ENCODE results near the gene HIVEP3.

HIVEP3 gene

GRCh38 chr1:41870076-41870562, 48.6 kb downstream of the HIVEP3 start:
- DNase-seq (ENCODE audit: low spot score): no peak

- no peak for DNase-seq (ENCODE audit: low spot score)
Observed at GRCh38 chr1:41868241-41868998, 50.3 kb downstream of the HIVEP3 start.

DNA sequence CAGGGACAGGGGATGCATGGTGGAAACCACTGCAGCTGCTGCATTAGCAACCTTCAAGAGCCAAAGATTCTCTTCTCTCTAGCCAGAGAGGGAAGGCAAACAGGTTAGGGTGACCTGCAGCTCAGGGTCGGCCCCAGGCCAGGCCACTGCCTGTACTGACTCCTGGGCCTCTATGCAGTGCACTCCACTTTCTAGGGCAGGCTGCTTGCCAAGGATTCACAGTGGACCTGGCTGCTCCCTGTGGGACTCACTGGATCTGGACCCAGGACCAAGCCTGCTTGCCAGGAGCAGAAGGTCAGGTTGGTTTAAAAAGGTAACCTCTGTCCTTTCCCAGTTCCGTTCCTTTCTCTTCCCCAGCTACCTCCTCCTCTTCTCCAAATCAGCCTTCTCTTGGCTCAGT, 52.4 kb downstream of the HIVEP3 start:
- no peak for DNase-seq (ENCODE audit: low spot score)

GRCh38 chr1:41864471-41865040, 54.2 kb downstream of the HIVEP3 start:
- no peak for DNase-seq (ENCODE audit: low spot score)

DNA sequence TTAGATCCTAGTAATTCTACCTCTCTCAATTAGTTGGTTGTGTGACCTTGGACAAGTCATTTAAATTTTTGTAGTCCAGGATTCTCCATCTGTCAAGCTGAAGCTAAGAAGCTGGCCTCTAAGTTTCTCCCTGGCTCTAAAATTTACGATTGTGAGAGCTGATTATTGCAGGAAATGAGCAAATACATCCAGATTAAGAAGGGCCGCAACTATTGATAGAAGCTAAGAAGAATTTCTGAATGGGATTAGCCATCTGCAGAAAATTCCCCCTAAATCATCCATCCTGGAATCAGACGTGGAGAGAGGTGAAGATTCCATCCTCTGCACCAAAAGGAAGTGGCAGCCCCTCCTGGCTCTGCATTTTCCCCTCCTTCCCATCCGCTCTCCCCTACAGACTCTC, 55.0 kb downstream of the HIVEP3 start:
- no peak for DNase-seq (ENCODE audit: low spot score)

DNA sequence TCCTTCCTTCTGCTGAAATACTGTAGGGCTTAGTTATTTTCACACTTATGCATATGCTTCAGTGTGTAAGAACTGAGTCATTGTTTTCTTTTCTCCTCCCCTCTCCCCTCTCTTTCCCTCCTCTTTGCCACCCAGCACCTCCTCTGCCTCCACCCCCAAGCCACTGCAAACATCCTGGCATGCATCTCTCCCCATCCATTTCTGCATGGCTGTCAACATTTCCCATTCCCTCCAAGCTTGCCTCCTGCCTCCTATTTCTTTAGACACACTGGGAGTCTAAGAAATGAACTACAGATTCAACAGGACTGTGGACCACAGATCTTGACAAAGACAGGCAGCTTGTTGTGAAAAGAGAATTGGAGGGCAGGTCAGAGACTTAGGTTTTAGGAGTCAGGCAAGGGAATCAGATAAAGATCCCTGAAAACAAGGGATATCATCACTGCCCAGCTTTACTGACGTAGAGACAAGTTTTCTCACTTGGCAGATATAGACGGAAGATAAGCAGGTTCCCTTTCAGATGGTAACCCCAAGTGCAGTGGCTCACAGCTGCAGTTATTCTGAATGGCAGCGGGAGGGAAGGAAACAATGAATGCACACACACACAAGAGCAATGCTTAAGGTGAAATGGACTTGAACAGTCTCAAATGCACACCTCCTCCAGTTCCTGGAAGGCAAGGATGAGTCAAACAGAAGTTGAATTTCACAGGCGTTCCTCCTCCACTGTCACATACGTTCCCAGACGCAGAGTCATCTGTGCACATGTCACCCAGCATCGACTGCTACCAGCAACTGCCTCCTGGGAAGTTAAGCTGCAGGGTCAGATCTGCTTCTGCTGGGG, 56.1 kb downstream of the HIVEP3 start:
- DNase-seq (ENCODE audit: low spot score): no peak

DNA sequence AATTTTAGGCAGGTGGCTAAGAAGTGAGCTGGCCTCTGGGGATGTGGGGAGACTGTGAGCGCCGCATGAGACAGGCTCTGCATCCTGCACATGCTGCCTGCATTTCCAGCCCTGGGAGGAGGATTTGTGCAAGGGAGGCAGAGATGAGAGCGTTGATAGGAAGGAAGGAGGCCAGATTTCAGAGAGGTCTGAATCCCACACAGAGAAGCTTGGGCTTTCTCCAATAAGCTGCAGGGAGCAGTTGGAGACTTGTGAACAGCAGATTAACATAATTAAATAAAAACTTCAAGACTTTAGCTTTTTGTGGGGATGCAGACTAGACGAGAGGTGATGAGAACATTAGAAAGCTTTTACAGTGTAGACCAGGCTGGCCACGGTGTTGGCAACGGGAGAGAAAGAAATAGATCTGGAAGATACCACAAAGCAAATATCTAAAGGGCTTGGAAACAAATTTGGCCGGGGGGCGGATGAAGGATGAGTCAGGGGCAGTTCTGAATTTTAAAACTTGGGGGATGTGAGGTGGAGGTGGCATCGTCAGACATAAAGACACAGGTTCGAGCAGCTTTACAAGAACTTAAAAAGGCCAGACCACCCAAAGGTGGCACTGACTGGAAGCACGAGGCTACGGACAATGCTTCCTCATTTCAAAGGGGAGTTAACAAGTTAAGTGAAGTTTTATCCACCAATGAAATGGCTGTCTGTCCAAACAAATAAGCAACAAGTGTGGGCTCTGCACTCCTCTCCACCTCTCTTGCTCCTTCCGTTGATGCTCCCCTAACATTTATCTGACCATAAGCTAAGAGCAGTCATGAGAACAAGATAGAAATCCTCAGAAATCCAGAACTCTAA, 57.0 kb downstream of the HIVEP3 start:
- DNase-seq (ENCODE audit: low spot score): no peak

GRCh38 chr1:41860771-41861170, 58.0 kb downstream of the HIVEP3 start:
- no peak for DNase-seq (ENCODE audit: low spot score)

DNA sequence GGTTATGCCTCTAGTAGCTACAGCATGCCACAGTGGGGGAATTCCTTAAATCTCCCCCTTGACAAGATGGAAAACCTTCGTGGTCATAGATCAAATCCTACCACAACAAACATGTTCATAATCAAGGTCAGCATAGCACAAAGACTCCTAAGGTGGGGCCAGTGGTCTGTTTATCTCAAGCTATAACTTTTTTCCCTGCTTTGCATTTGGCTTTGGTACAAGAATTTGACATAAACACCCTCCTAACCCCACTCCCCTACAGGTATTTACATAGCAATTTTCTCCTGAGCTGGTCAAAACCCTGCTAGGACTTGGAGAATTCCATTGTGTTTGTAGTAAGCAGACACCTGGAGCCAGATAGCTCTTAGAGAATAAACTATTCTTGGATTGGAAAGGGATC, 58.5 kb downstream of the HIVEP3 start:
- DNase-seq (ENCODE audit: low spot score): no peak

GRCh38 chr1:41859686-41860085, 59.0 kb downstream of the HIVEP3 start:
- no peak for DNase-seq (ENCODE audit: low spot score)

GRCh38 chr1:41856944-41857285, 61.8 kb downstream of the HIVEP3 start:
- DNase-seq (ENCODE audit: low spot score): no peak

GRCh38 chr1:41856151-41856943, 62.4 kb downstream of the HIVEP3 start:
- DNase-seq (ENCODE audit: low spot score): no peak

DNA sequence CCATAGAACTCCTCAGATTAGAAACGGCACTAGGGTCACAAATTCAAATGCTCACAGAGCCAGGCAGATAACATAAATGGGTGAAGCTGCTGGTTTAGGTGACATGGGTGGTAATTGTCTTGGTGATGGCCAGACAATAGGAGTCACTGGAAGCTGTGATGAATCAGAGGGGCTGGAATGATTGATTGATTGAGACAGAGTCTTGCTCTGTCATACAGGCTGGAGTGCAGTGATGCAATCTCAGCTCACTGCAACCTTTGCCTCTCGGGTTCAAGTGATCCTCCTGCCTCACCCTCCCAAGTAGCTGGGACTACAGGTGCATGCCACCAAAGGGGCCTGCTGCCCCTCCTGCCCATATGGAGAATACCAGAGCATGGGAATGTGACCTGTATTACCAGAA, 63.0 kb downstream of the HIVEP3 start:
- no peak for DNase-seq (ENCODE audit: low spot score)

DNA sequence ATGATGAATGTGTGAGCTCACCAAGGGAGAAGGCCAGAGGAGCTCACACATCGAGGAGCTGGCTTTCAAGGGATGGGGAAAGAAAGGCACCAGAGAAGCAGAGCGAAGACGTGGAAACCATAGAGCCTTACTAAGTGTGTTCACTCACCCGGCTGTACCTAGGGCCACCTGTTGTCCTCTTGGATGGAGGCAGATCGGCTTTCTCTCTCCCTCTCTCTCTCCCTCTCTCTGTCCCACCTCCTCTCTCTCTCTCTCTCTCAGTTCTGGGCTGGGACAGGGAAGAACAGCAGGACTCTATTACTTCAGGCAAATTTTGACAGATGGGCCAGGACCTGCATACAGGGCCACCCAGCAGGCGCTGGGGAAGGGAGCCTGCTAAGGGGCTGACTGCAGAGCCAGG, 64.8 kb downstream of the HIVEP3 start:
- no peak for DNase-seq (ENCODE audit: low spot score)

GRCh38 chr1:41852091-41852490, 66.6 kb downstream of the HIVEP3 start:
- no peak for DNase-seq (ENCODE audit: low spot score)

- DNase-seq (ENCODE audit: low spot score): no peak
Observed at GRCh38 chr1:41851589-41851988, 67.1 kb downstream of the HIVEP3 start.

- DNase-seq (ENCODE audit: low spot score): no peak
Observed at GRCh38 chr1:41850029-41850428, 68.7 kb downstream of the HIVEP3 start.

- DNase-seq (ENCODE audit: low spot score): no peak
Observed at GRCh38 chr1:41849211-41849759, 69.4 kb downstream of the HIVEP3 start.

- no peak for DNase-seq (ENCODE audit: low spot score)
Observed at GRCh38 chr1:41848216-41848952, 70.3 kb downstream of the HIVEP3 start.

DNA sequence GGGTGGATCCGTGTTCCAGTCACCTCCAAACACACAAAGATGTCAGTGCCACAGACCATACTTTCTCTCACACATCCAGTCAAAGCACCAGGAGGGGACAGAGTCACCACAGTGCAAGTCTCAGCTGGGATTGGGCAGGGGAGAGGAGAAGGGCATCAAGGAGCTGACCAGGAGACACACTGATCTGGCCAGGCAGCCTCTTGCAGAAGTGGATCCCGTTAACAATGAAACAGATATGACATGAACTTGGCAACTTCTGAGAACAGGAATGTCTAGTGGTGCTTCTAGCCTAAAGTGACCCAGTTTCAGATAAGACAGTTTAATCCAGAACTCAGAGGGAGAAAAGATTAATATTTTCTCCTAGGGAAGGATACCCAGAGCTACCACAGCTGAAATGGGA, 71.0 kb downstream of the HIVEP3 start:
- no peak for DNase-seq (ENCODE audit: low spot score)

Data from hematopoietic multipotent progenitor cell treated with erythropoietin and hydrocortisone succinate and interleukin-3 and kit ligand, for 17 days (in vitro differentiated cells).